Stimulated activated CD4-positive, alpha-beta T cell treated with anti-CD3 and anti-CD28 coated beads, TNF-alpha, amount 100 ng/mL, for 48 hours (primary cell): ENCODE results near the gene KCNMA1.

ENCODE experiments used
- DNase-seq, 3 donors: peaks; one replicate each; pipeline ENCODE4 v3.0.0-alpha.2; 2020; ENCODE audit warnings: low read depth in 3 of 3

KCNMA1 gene

GRCh38 chr10:77157248-77158019, 480.2 kb downstream of the KCNMA1 start:
- DNase-seq, result no peak

- no peak for DNase-seq
These were observed 481.2 kb downstream of the KCNMA1 start for GRCh38 chr10:77156406-77156879.

GRCh38 chr10:77152256-77152655, 485.4 kb downstream of the KCNMA1 start:
- no peak for DNase-seq

GRCh38 chr10:77151408-77151807, 486.2 kb downstream of the KCNMA1 start:
- DNase-seq, result no peak

GRCh38 chr10:77149706-77150105, 487.9 kb downstream of the KCNMA1 start:
- DNase-seq, result no peak

- DNase-seq, result no peak
These were observed 488.6 kb downstream of the KCNMA1 start for GRCh38 chr10:77149001-77149400.

- no peak for DNase-seq
These were observed 489.7 kb downstream of the KCNMA1 start for GRCh38 chr10:77147871-77148270.

GRCh38 chr10:77146712-77147336, 490.8 kb downstream of the KCNMA1 start:
- DNase-seq, result no peak

GRCh38 chr10:77144656-77145055, 493.0 kb downstream of the KCNMA1 start:
- no peak for DNase-seq

GRCh38 chr10:77139252-77140160, 498.1 kb downstream of the KCNMA1 start:
- no peak for DNase-seq

GRCh38 chr10:77138541-77138940, 499.1 kb downstream of the KCNMA1 start:
- DNase-seq, result no peak

GRCh38 chr10:77135555-77135954, 502.1 kb downstream of the KCNMA1 start:
- DNase-seq, result no peak

GRCh38 chr10:77131214-77131613, 506.4 kb downstream of the KCNMA1 start:
- no peak for DNase-seq

- DNase-seq, result no peak
These were observed 510.4 kb downstream of the KCNMA1 start for GRCh38 chr10:77127243-77127642.

- no peak for DNase-seq
These were observed 512.4 kb downstream of the KCNMA1 start for GRCh38 chr10:77125231-77125630.

- DNase-seq, result no peak
These were observed 514.3 kb downstream of the KCNMA1 start for GRCh38 chr10:77123330-77123729.

GRCh38 chr10:77121829-77122228, 515.8 kb downstream of the KCNMA1 start:
- no peak for DNase-seq

- no peak for DNase-seq
These were observed 516.8 kb downstream of the KCNMA1 start for GRCh38 chr10:77120666-77121376.

- no peak for DNase-seq
These were observed 517.6 kb downstream of the KCNMA1 start for GRCh38 chr10:77120012-77120411.

- no peak for DNase-seq
These were observed 518.9 kb downstream of the KCNMA1 start for GRCh38 chr10:77118603-77119282.

- no peak for DNase-seq
These were observed 520.1 kb downstream of the KCNMA1 start for GRCh38 chr10:77117501-77117900.
